Activated CD8-positive, alpha-beta memory T cell treated with anti-CD3 and anti-CD28 coated beads, Interleukin-2, amount 10 ng/mL, durations not matched to agents 7 days and 5 days (primary cell): ENCODE measurements around the gene PIGU. TPM values are rescaled to one million over a fixed set of nuclear protein-coding genes. Genes with fewer than 3 reads are reported as not detected.

Experiments
- ATAC-seq: fragments of 150-1000 bp; cut with Tn5 transposase; one replicate; pipeline ENCODE4 v1.10.0; 2021; ENCODE audit warnings: moderate library complexity
- CTCF ChIA-PET: fragments of 350-600 bp; sonication (Branson Sonifier 250); formaldehyde crosslinking; loops from one replicate; lab custom pipeline; 2021; ENCODE audit warnings: antibody characterized with exemption; lab: Charles Lee
- DNase-seq: peaks from one replicate; pipeline ENCODE4 v3.0.0-alpha.2; 2020
- H3K27ac Mint-ChIP-seq: one replicate; pipeline ENCODE4 v1.8.0; 2021; ENCODE audit warnings: mild to moderate bottlenecking, mixed read lengths
- H3K27me3 Mint-ChIP-seq: one replicate; pipeline ENCODE4 v1.8.0; 2021; ENCODE audit warnings: mixed read lengths
- H3K36me3 Mint-ChIP-seq: one replicate; pipeline ENCODE4 v1.8.0; 2021; ENCODE audit warnings: mild to moderate bottlenecking, mixed read lengths
- H3K4me1 Mint-ChIP-seq: one replicate; pipeline ENCODE4 v1.8.0; 2021; ENCODE audit warnings: mixed read lengths
- H3K4me3 Mint-ChIP-seq: one replicate; pipeline ENCODE4 v1.8.0; 2021; ENCODE audit warnings: mild to moderate bottlenecking, moderate library complexity, mixed read lengths
- H3K9me3 Mint-ChIP-seq: one replicate; pipeline ENCODE4 v1.8.0; 2022; ENCODE audit warnings: low read depth, mixed read lengths
- total RNA-seq, 2 experiments: library from RNA; stranded (reverse); gene quantifications; one replicate each; pipeline ENCODE4 v1.2.3, GENCODE V29; 2021

The PIGU gene
- total RNA-seq, 2 experiments from 2014 or later: 20.5 to 20.7 TPM

DNA sequence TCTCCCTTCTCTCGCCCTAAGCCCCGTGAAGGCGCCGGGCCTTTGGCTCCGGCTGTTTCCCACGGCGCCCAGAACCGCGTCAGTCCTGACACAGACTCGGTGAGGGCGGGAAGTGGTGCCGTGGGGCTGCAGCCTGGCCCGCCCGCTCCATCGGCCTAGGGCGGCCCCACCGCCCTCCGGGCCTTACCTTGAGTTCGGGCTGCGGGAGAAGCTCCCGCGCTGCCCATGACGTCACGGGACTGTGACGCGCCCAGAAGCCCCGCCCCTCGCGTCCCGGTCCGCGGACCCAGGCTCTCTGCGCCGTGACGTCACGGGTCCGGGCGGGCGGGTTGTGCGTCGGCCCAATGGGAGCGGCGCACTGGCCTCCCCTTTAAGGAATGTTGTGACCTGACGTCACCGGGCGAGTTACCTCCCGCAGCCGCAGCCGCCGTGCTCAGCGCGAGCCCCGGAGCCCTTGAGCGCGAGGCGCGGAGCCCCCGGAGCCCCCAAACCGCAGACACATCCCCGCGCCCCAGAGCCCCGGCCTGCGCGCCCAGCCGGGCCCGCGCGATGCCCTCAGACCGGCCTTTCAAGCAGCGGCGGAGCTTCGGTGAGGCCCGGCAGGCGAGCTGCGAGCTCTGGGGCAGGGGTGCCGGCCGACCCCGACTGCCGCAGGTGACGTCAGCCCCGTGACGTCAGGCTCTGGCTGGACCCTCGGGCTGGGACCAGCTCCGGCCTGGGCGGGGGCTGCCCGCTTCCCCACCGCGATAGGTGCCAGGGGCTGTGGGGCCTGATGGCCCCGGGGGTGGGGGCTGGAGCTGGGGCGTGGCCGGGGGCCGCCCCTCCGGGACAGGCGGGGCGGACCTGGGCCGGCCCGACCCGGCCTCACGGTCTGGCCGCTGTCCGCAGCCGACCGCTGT, 118.3 kb downstream of the PIGU start, which contains the start of gene MAP1LC3A:
MAP1LC3A (plus strand) TSS at position 399 of the 899 bp plus-strand sequence; CDS start at position 550, 151 bp downstream.
- DNase-seq: peak; percentile 96
- CTCF ChIA-PET: interaction anchor here (0.8 to 1.9 kb wide), 7 partner anchors 8 to 368 kb away, joined by 3 to 10 read pairs (median 3); partner anchors contain the start of gene PIGU
- no peaks in the 10 kb centered on the region for H3K27me3 Mint-ChIP-seq
- H3K27ac Mint-ChIP-seq: peak within 1 kb of the TSS; percentile 83
- ATAC-seq: peak; percentile 92
- H3K36me3 Mint-ChIP-seq: no peaks in the 10 kb centered on the region
- H3K4me1 Mint-ChIP-seq: peaks cover 9% of the 10 kb centered on the region
- H3K9me3 Mint-ChIP-seq: no peaks in the 10 kb centered on the region
- H3K4me3 Mint-ChIP-seq: peak within 1 kb of the TSS; percentile 78

GRCh38 chr20:34557936-34558319, 119.0 kb downstream of the PIGU start:
- H3K27ac Mint-ChIP-seq: peak overlapping the region; percentile 83
- DNase-seq: no peak
- peaks cover 9% of the 10 kb centered on the region for H3K4me1 Mint-ChIP-seq
- no peaks in the 10 kb centered on the region for H3K27me3 Mint-ChIP-seq
- H3K9me3 Mint-ChIP-seq: no peaks in the 10 kb centered on the region
- no peak for ATAC-seq
- H3K4me3 Mint-ChIP-seq: peak overlapping the region; percentile 78
- H3K36me3 Mint-ChIP-seq: no peaks in the 10 kb centered on the region
- CTCF ChIA-PET: interaction anchor here (1.0 to 1.9 kb wide), 6 partner anchors 9 to 367 kb away, joined by 3 to 10 read pairs (median 3); partner anchors contain the start of gene PIGU

GRCh38 chr20:34553366-34553867, 123.5 kb downstream of the PIGU start:
- H3K27ac Mint-ChIP-seq: no peak overlapping the region
- no peak for ATAC-seq
- CTCF ChIA-PET: interaction anchor here (0.8 kb wide), 1 partner anchor 216 kb away, joined by 3 read pairs; no protein-coding TSS in a partner anchor
- no peaks in the 10 kb centered on the region for H3K36me3 Mint-ChIP-seq
- DNase-seq: no peak
- H3K4me1 Mint-ChIP-seq: peaks cover 9% of the 10 kb centered on the region
- H3K9me3 Mint-ChIP-seq: no peaks in the 10 kb centered on the region
- no peak overlapping the region for H3K4me3 Mint-ChIP-seq
- H3K27me3 Mint-ChIP-seq: no peaks in the 10 kb centered on the region

DNA sequence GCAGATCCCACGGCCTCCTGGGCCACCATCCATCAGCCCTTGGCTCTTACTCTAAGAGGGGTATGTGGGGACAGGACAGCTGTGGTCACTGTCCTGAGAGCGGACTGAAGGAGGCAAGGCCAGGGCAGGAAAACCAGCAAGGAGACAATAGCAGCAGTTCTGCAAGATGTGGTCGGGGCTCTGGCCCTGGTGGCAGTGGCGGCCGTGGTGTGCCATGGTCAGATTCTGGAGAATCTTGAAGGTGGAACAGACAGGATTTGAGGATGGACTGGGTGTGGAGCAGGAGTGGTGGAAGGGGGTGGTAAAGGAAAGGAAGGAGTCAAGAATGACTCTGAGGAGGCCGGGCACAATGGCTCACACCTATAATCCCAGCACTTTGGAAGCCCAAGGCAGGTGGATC, 124.3 kb downstream of the PIGU start:
- no peak overlapping the region for H3K4me3 Mint-ChIP-seq
- H3K4me1 Mint-ChIP-seq: peaks cover 4% of the 10 kb centered on the region
- H3K9me3 Mint-ChIP-seq: no peaks in the 10 kb centered on the region
- H3K27ac Mint-ChIP-seq: no peak overlapping the region
- no peak for DNase-seq
- ATAC-seq: no peak
- no peaks in the 10 kb centered on the region for H3K36me3 Mint-ChIP-seq
- no peaks in the 10 kb centered on the region for H3K27me3 Mint-ChIP-seq
- CTCF ChIA-PET: no interaction called here

- H3K4me1 Mint-ChIP-seq: no peaks in the 10 kb centered on the region
- H3K27me3 Mint-ChIP-seq: no peaks in the 10 kb centered on the region
- CTCF ChIA-PET: no interaction called here
- no peaks in the 10 kb centered on the region for H3K9me3 Mint-ChIP-seq
- ATAC-seq (no peak), DNase-seq (no peak)
- no peak overlapping the region for H3K4me3 Mint-ChIP-seq
- no peak overlapping the region for H3K27ac Mint-ChIP-seq
- H3K36me3 Mint-ChIP-seq: no peaks in the 10 kb centered on the region
These were observed 127.0 kb downstream of the PIGU start for GRCh38 chr20:34549929-34550305.

DNA sequence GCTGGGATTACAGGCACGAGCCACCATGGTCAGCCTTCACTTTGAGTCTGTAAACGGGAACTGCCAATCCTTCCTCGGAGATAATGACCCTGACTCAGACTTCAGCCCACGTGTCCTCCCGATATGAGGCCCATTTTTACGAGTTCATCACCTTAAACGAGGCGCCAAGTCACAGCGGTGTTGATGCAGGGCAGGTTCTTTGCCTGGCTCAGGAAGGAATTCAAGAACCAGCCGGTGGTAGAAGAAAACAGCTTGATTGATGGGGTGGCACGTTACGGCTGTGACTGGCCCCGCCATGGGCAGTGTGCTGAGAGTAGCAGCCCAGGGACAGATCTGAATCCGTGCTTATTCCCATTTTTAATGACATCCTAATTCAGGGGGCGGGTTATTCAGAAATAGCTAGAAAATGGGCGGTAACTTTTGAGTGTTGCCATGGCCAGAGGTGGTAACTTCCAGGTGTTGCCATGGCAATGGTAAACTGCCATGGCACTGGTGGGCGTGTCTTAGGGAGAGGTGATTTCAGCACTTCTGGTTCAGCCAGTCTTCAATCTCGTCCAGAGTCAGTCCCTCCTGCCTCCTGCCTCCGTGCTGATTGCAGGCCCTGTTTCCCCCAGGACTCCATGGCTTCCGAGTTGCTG, 127.5 kb downstream of the PIGU start:
- no peaks in the 10 kb centered on the region for H3K36me3 Mint-ChIP-seq
- no peaks in the 10 kb centered on the region for H3K4me1 Mint-ChIP-seq
- DNase-seq: no peak
- no peak overlapping the region for H3K27ac Mint-ChIP-seq
- no peaks in the 10 kb centered on the region for H3K27me3 Mint-ChIP-seq
- H3K9me3 Mint-ChIP-seq: no peaks in the 10 kb centered on the region
- no peak for ATAC-seq
- CTCF ChIA-PET: no interaction called here
- H3K4me3 Mint-ChIP-seq: no peak overlapping the region

GRCh38 chr20:34547844-34548613, 128.9 kb downstream of the PIGU start:
- no peak for ATAC-seq
- H3K9me3 Mint-ChIP-seq: no peaks in the 10 kb centered on the region
- no peaks in the 10 kb centered on the region for H3K36me3 Mint-ChIP-seq
- CTCF ChIA-PET: no interaction called here
- H3K27ac Mint-ChIP-seq: no peak overlapping the region
- DNase-seq: no peak
- H3K4me1 Mint-ChIP-seq: no peaks in the 10 kb centered on the region
- no peaks in the 10 kb centered on the region for H3K27me3 Mint-ChIP-seq
- no peak overlapping the region for H3K4me3 Mint-ChIP-seq

GRCh38 chr20:34546751-34547181, 130.1 kb downstream of the PIGU start:
- no peak for ATAC-seq
- Mint-ChIP-seq H3K4me3 (no peak overlapping the region), H3K27me3 (no peaks in the 10 kb centered on the region), H3K9me3 (no peaks in the 10 kb centered on the region), H3K36me3 (no peaks in the 10 kb centered on the region), H3K27ac (no peak overlapping the region), H3K4me1 (no peaks in the 10 kb centered on the region)
- CTCF ChIA-PET: no interaction called here
- no peak for DNase-seq

- H3K9me3 Mint-ChIP-seq: no peaks in the 10 kb centered on the region
- DNase-seq: no peak
- no peak overlapping the region for H3K4me3 Mint-ChIP-seq
- CTCF ChIA-PET: interaction anchor here (1.2 to 2.0 kb wide), 3 partner anchors 159 to 231 kb away, joined by 3 to 10 read pairs (median 4); partner anchors contain the start of gene TP53INP2
- peaks cover 9% of the 10 kb centered on the region for H3K36me3 Mint-ChIP-seq
- peaks cover 9% of the 10 kb centered on the region for H3K4me1 Mint-ChIP-seq
- ATAC-seq: no peak
- no peaks in the 10 kb centered on the region for H3K27me3 Mint-ChIP-seq
- H3K27ac Mint-ChIP-seq: no peak overlapping the region
These were observed 132.6 kb downstream of the PIGU start for GRCh38 chr20:34544109-34544796.

GRCh38 chr20:34543463-34544056, 133.3 kb downstream of the PIGU start:
- Mint-ChIP-seq H3K36me3 (peaks cover 9% of the 10 kb centered on the region), H3K9me3 (no peaks in the 10 kb centered on the region), H3K27ac (no peak overlapping the region), H3K4me1 (peaks cover 9% of the 10 kb centered on the region), H3K27me3 (no peaks in the 10 kb centered on the region), H3K4me3 (no peak overlapping the region)
- CTCF ChIA-PET: interaction anchor here (1.2 to 2.0 kb wide), 3 partner anchors 13 to 231 kb away, joined by 3 to 10 read pairs (median 4); no protein-coding TSS in a partner anchor
- ATAC-seq (no peak), DNase-seq (no peak)

GRCh38 chr20:34542439-34542838, 134.5 kb downstream of the PIGU start:
- Mint-ChIP-seq H3K9me3 (no peaks in the 10 kb centered on the region), H3K4me3 (no peak overlapping the region), H3K4me1 (peaks cover 9% of the 10 kb centered on the region), H3K27me3 (no peaks in the 10 kb centered on the region), H3K36me3 (peaks cover 10% of the 10 kb centered on the region), H3K27ac (no peak overlapping the region)
- DNase-seq (no peak), ATAC-seq (no peak)
- CTCF ChIA-PET: interaction anchor here (0.8 to 1.3 kb wide), 2 partner anchors 12 to 158 kb away, joined by 3 read pairs; no protein-coding TSS in a partner anchor

DNA sequence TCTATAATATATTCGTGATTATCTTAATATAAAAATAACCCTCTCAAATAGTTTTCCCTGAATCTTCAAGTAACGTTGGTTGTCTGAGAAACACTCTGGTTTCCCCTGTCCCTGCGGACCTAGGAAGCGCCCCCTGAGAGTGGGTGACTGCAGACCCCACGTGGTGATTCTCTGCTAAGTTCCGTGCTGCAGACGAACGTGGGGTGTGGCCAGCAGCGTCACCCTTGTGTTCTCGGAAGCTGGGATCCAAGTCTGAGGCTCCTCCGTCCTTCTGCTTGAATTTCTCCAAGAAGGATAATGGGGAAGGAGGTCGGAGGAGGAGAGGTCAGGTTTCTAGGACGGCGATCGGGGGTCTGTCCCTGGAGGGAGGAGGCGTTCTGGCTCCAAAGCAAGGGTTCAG, 135.0 kb downstream of the PIGU start:
- Mint-ChIP-seq H3K27ac (no peak overlapping the region), H3K4me3 (no peak overlapping the region), H3K9me3 (no peaks in the 10 kb centered on the region), H3K4me1 (peaks cover 9% of the 10 kb centered on the region), H3K36me3 (peaks cover 15% of the 10 kb centered on the region), H3K27me3 (no peaks in the 10 kb centered on the region)
- no peak for ATAC-seq
- DNase-seq: no peak
- CTCF ChIA-PET: interaction anchor here (0.8 to 1.2 kb wide), 2 partner anchors 158 to 228 kb away, joined by 3 to 4 read pairs; no protein-coding TSS in a partner anchor
